HL-60 (cell line): ENCODE measurements around the gene PDE4B.

ENCODE experiments used
- POLR2AphosphoS5 ChIP-seq: IDR thresholded peaks from 2 replicates; pipeline ENCODE4 v1.6.1; 2012; ENCODE audit warnings: low read depth
- TF ChIP-seq, protein P1 (sequence below): IDR thresholded peaks from one replicate; pipeline ENCODE4 v1.5.1; 2011; ENCODE audit warnings: low read length, control low read depth, inconsistent platforms; ENCODE audit not compliant: insufficient read depth

GRCh38 chr1:66273656-66274055 lies 481.0 kb downstream of the PDE4B start:
- TF ChIP-seq, protein P1, sequence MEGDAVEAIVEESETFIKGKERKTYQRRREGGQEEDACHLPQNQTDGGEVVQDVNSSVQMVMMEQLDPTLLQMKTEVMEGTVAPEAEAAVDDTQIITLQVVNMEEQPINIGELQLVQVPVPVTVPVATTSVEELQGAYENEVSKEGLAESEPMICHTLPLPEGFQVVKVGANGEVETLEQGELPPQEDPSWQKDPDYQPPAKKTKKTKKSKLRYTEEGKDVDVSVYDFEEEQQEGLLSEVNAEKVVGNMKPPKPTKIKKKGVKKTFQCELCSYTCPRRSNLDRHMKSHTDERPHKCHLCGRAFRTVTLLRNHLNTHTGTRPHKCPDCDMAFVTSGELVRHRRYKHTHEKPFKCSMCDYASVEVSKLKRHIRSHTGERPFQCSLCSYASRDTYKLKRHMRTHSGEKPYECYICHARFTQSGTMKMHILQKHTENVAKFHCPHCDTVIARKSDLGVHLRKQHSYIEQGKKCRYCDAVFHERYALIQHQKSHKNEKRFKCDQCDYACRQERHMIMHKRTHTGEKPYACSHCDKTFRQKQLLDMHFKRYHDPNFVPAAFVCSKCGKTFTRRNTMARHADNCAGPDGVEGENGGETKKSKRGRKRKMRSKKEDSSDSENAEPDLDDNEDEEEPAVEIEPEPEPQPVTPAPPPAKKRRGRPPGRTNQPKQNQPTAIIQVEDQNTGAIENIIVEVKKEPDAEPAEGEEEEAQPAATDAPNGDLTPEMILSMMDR = no peak
- TF ChIP-seq POLR2AphosphoS5 = no peak
